Activated CD8-positive, alpha-beta T cell treated with anti-CD3 and anti-CD28 coated beads for 36 hours (primary cell): ENCODE measurements around the gene FRMD6. TPM values are rescaled to one million over a fixed set of nuclear protein-coding genes. Genes with fewer than 3 reads are reported as not detected.
A peak's percentile ranks its signal among the peaks of the same experiment; 100 is the strongest.

Experiments used
- ATAC-seq: fragments of 200-7000 bp; cut with Tn5 transposase; one replicate; pipeline ENCODE4 v1.10.0; 2021; ENCODE audit warnings: mild to moderate bottlenecking, moderate library complexity
- CTCF ChIA-PET: fragments of 350-600 bp; sonication (Branson Sonifier 250); formaldehyde crosslinking; loops from one replicate; lab custom pipeline; 2021; ENCODE audit warnings: antibody characterized with exemption; lab: Charles Lee
- POLR2A ChIA-PET: fragments of 350-600 bp; sonication (Branson Sonifier 250); formaldehyde crosslinking; loops from one replicate; lab custom pipeline; 2021; ENCODE audit warnings: antibody characterized with exemption; lab: Charles Lee
- DNase-seq: peaks from one replicate; pipeline ENCODE4 v3.0.0-alpha.2; 2020
- H3K27ac Mint-ChIP-seq: one replicate; pipeline ENCODE4 v1.8.0; 2021; ENCODE audit warnings: mild to moderate bottlenecking, mixed read lengths
- H3K27me3 Mint-ChIP-seq: one replicate; pipeline ENCODE4 v1.8.0; 2021; ENCODE audit warnings: mixed read lengths
- H3K36me3 Mint-ChIP-seq: one replicate; pipeline ENCODE4 v1.8.0; 2021; ENCODE audit warnings: low read depth, mixed read lengths
- H3K4me1 Mint-ChIP-seq: one replicate; pipeline ENCODE4 v1.8.0; 2021; ENCODE audit warnings: low read depth, mixed read lengths
- H3K4me3 Mint-ChIP-seq: one replicate; pipeline ENCODE4 v1.8.0; 2021; ENCODE audit warnings: mild to moderate bottlenecking, moderate library complexity, mixed read lengths
- H3K9me3 Mint-ChIP-seq: one replicate; pipeline ENCODE4 v1.8.0; 2021; ENCODE audit warnings: mixed read lengths
- intact Hi-C: fragments of 100-400 bp; cut with micrococcal nuclease; formaldehyde crosslinking; loops from one replicate; pipeline ENCODE4 v1.10.0; 2022
- total RNA-seq, 2 experiments: library from RNA; stranded (reverse); gene quantifications; one replicate each; pipeline ENCODE4 v1.2.3, GENCODE V29; 2021
- TF ChIP-seq, protein P1 (sequence below): fragments of 200-600 bp; IDR thresholded peaks from one replicate; pipeline ENCODE4 v1.8.0; 2022; ENCODE audit warnings: antibody characterized with exemption, mild to moderate bottlenecking

FRMD6 gene
- total RNA-seq, 2 experiments from 2014 or later: 2.7 to 4.9 TPM

DNA sequence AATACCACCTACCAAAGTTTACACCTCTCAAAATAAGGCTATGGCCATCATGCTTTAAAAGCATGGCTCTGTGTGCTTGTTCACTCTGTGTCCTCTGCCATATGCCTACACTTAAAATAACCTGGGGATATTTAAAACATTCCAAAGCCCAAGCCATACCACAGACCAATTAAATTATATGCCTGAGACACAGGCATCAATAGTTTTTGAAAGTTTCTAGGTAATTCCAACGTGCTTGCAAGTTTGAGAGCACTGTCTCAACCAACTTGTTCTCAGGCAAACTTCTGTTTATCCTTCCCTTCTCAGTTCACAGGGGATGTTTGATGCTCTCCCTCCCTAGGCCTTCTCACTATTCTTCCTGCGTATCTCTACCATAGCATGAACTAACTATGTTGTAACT, 3.4 kb upstream of the FRMD6 start:
- ATAC-seq: no peak
- CTCF ChIA-PET: no interaction called here

DNA sequence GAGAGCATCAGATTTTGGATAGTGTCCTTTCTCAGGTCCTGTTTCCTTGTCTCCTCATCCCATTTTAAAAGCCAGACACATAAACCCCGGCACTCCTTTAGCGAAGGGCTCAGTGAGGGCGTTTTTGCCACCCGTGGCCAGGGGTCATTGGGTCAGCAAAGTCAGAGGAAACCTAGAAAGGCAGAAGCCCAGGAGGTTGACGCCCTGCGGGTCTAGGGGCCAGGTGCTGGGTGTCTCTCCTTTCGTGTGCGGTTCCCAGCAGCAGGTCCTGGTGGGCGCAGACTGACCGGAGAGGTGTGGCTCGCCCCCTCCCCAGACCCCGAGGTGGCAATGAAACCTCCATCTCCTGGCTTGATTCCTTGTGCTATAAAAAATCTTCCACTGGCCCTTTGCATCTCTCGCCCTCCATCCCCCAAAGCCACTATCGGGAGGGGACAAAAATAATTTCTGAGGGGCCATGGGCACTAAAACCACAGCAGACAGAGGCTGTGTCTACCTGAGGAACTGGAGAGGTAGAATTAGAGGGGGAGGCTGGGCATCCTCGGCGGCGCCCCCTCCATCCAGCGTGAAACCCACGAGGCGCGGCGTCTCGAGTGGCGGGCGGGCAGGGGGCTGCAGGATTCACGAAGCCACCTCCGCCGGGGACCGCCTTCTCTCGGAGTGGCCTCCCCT, 858 bp upstream of the FRMD6 start:
- TF ChIP-seq, protein P1, sequence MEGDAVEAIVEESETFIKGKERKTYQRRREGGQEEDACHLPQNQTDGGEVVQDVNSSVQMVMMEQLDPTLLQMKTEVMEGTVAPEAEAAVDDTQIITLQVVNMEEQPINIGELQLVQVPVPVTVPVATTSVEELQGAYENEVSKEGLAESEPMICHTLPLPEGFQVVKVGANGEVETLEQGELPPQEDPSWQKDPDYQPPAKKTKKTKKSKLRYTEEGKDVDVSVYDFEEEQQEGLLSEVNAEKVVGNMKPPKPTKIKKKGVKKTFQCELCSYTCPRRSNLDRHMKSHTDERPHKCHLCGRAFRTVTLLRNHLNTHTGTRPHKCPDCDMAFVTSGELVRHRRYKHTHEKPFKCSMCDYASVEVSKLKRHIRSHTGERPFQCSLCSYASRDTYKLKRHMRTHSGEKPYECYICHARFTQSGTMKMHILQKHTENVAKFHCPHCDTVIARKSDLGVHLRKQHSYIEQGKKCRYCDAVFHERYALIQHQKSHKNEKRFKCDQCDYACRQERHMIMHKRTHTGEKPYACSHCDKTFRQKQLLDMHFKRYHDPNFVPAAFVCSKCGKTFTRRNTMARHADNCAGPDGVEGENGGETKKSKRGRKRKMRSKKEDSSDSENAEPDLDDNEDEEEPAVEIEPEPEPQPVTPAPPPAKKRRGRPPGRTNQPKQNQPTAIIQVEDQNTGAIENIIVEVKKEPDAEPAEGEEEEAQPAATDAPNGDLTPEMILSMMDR: no peak
- no peaks in the 10 kb centered on the region for H3K9me3 Mint-ChIP-seq
- H3K27ac Mint-ChIP-seq: peak overlapping the region; percentile 66
- H3K4me1 Mint-ChIP-seq: peaks cover 23% of the 10 kb centered on the region
- ChIA-PET POLR2A (interaction anchor here (1.6 kb wide), 2 partner anchors 10 to 12 kb away, joined by 3 read pairs; no protein-coding TSS in a partner anchor), CTCF (interaction anchor here (2.0 to 3.6 kb wide), 2 partner anchors 26 to 126 kb away, joined by 11 to 27 read pairs; no protein-coding TSS in a partner anchor)
- ATAC-seq: no peak
- intact Hi-C loops: no loop called here
- H3K27me3 Mint-ChIP-seq: peaks cover 16% of the 10 kb centered on the region
- H3K36me3 Mint-ChIP-seq: no peaks in the 10 kb centered on the region
- peak overlapping the region; percentile 80 for H3K4me3 Mint-ChIP-seq
- DNase-seq: no peak

More for the DNA sequence above, 3.4 kb upstream of the FRMD6 start:
- Mint-ChIP-seq H3K27ac (no peak overlapping the region), H3K9me3 (no peaks in the 10 kb centered on the region), H3K27me3 (peaks cover 4% of the 10 kb centered on the region), H3K4me1 (peaks cover 15% of the 10 kb centered on the region), H3K4me3 (no peak overlapping the region), H3K36me3 (no peaks in the 10 kb centered on the region)
- POLR2A ChIA-PET: no interaction called here
- intact Hi-C loops: no loop called here
- TF ChIP-seq, protein P1: no peak
- no peak for DNase-seq

DNA sequence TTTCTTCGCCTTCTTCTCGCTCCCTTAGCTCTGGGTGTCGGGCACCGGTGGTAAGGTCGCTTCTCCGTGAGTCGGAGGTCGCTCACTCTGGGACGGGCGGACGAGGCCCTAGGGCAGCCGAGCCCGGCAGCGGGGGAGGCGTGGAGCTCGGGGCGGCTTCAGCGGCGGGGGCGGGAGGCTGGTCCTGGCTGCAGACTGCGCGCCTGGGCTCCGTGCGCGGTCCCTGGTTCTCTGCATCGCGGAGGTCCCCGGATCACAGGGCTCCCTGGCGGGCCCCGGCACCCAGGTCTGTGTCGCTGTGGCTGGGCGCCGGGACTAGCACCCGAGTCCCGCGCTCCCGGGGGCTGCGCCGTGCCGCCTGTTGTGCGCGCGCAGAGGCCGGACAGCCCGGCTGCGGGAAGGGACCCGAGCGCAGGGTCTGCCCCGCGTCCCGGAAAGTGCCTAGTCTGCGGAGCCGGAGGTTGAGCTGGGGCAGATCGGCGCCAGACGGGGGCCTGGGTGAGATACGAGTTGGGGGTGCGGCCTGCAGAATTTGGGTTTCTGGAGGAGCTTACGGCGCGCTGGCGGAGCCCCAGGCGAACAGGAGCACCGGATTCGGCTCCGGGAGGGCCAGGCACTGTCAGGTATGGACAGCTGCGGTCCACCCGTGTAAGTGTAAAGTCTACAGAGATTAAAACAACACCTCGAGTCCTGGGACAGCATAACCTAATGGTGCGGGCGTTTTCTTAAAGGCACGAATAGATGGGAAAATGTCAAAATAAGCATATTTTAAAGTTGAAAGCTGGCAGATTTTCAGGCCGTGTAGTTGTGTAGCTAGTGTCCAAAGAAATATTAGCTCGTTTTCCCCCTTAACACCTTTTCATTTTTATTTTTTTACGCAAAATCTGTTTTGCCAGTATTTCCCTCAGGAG, 713 bp downstream of the FRMD6 start:
- CTCF ChIA-PET: interaction anchor here (0.7 to 3.6 kb wide), 34 partner anchors 9 to 397 kb away, joined by 3 to 27 read pairs (median 3); no protein-coding TSS in a partner anchor
- Mint-ChIP-seq H3K4me3 (peak overlapping the region; percentile 80), H3K27ac (peak overlapping the region; percentile 52), H3K27me3 (peaks cover 27% of the 10 kb centered on the region), H3K4me1 (peaks cover 23% of the 10 kb centered on the region), H3K9me3 (no peaks in the 10 kb centered on the region), H3K36me3 (no peaks in the 10 kb centered on the region)
- TF ChIP-seq, protein P1: peak; percentile 13
- DNase-seq: peak; percentile 58
- POLR2A ChIA-PET: interaction anchor here (1.4 to 2.2 kb wide), 5 partner anchors 10 to 557 kb away, joined by 3 to 6 read pairs (median 3); partner anchors contain the start of gene TRIM9
- ATAC-seq: peak; percentile 38
- intact Hi-C loops: no loop called here

DNA sequence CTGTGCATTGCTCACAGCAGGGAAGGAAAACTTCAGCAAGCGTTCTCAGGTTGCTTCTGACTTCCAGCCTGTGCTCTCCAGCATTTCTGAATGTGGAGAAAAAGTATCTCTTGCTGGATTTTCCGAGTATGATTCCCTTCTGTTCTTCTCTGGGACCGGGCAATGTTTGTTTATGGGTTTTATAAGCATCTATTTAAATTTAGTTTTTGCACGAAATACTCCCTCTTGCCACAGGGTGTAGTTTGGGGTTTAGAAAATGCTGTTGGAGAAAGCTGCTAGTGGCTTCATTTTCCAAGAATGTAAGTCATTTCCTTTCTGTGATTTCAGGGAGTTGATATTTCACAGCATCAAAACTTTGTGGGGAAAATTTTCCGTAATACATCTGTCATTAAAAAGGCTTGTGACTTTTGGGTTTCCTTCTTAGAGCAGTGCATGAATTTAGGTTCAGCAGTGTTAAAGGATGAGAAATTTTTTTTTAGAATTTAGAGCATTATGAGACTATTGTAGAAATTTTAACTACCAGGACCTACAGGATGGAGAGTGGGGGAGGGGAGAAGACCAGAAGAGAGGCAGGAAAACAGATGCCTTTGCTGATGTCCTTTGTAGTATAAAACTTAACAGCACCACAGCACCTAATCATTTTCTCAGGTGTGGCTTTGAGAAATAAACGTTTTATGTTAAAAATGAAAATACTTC, 1.5 kb downstream of the FRMD6 start:
- ATAC-seq: no peak
- peak overlapping the region; percentile 52 for H3K27ac Mint-ChIP-seq

More for the DNA sequence above, 1.5 kb downstream of the FRMD6 start:
- TF ChIP-seq, protein P1: peak; percentile 41
- peaks cover 32% of the 10 kb centered on the region for H3K27me3 Mint-ChIP-seq
- ChIA-PET CTCF (interaction anchor here (0.8 to 3.6 kb wide), 32 partner anchors 9 to 398 kb away, joined by 3 to 27 read pairs (median 3); no protein-coding TSS in a partner anchor), POLR2A (interaction anchor here (1.4 to 2.2 kb wide), 3 partner anchors 9 to 558 kb away, joined by 3 to 6 read pairs (median 3); partner anchors contain the start of gene TRIM9)
- intact Hi-C loops: no loop called here
- no peaks in the 10 kb centered on the region for H3K36me3 Mint-ChIP-seq
- H3K9me3 Mint-ChIP-seq: no peaks in the 10 kb centered on the region
- peak; percentile 14 for DNase-seq
- peak overlapping the region; percentile 80 for H3K4me3 Mint-ChIP-seq
- H3K4me1 Mint-ChIP-seq: peaks cover 23% of the 10 kb centered on the region
